GM18520 (cell line): ENCODE measurements around the gene NLRP5.
"Not testable (repeated sequence)": the region's sequence is repeated elsewhere in the genome, so short reads cannot be mapped to it uniquely, and the experiment has no call there.

Experiments
- ATAC-seq: cut with Tn5 transposase; IDR thresholded peaks from one replicate; pipeline ENCODE4 v1.9.1; 2021; ENCODE audit not compliant: unreplicated experiment

The NLRP5 gene

GRCh38 chr19:56098237-56098636 is 111.7 kb downstream of the NLRP5 start:
- ATAC-seq: not testable (repeated sequence)

DNA sequence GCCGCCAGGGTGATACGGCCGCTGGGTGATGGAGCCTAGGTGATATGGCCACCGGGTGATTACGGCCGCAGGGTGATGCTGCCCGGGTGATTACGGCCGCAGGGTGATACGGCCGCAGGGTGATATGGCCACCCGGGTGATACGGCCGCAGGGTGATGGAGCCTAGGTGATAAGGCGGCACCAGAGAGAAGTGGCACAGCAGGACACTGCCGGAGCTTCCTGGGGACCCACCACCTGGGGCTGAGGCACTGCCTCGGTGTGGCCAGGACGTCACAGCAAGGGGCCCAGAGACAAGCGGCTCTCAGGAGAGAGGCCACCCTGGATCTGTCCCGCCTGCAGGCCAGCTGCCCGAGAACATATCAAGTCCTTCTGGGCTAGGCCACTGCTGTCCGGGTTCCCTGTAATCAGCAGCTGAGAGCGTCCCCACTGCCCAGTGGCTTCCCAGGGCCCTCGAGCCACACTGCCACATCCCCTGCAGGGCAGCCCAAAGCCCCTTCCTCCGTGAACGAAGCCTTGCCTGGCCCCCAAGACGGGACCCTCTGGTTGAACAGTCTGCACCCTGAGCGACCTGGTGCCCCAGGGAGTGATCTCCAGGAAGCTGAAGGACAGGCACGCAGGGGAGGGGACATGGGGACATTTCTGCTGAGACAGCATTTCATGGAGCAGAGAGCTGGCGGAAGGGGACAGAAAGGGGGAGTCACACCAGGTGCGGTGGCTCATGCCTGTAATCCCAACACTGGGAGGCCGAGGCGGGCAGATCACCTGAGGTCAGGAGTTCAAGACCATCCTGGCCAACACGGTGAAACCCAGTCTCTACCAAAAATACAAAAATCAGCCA is 112.4 kb downstream of the NLRP5 start:
- ATAC-seq: no peak

DNA sequence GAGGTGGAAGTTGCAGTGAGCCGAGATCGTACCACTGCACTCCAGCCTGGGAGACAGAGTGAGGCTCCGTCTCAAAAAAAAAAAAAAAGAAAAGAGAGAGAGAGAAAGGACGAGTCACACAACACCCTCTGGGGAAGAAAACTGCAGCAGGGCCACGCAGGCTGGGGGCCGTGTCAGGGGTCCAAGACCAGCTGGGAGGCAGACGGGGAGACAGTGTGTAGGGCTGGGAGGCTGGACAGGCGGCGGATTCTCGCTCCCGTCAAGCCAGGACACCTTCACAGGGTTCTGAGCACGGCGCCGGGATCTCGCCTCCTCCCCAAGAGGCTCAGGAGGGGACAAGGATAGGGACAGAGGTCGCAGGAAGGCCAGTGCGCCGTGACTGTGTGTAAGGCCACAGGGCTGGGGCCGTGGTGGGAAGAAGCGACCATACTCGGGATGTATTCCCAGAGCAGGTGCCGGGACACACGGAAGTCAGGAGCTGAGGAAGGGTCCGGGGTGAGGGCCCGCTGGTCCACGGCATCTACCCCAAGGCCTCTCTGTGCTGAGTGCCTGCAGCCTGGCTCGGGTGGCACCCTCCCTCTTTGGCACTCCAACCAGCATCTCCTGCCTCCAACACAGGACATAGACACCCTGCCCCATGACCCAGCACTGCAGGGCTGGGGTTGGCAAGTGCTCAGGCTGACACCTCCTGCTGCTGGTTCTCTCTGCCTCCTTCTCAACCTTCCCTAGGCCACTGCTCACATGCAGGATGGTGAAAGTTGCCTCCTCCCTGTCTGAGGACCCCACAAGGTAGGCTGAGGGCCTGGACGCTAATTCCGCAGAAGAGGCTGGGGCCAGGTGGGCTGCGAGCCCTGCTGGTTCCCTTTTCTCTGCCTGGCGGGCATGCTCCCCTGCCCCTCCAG is 113.3 kb downstream of the NLRP5 start:
- no peak for ATAC-seq

- ATAC-seq: no peak
Observed at GRCh38 chr19:56101095-56101494, 114.5 kb downstream of the NLRP5 start.

DNA sequence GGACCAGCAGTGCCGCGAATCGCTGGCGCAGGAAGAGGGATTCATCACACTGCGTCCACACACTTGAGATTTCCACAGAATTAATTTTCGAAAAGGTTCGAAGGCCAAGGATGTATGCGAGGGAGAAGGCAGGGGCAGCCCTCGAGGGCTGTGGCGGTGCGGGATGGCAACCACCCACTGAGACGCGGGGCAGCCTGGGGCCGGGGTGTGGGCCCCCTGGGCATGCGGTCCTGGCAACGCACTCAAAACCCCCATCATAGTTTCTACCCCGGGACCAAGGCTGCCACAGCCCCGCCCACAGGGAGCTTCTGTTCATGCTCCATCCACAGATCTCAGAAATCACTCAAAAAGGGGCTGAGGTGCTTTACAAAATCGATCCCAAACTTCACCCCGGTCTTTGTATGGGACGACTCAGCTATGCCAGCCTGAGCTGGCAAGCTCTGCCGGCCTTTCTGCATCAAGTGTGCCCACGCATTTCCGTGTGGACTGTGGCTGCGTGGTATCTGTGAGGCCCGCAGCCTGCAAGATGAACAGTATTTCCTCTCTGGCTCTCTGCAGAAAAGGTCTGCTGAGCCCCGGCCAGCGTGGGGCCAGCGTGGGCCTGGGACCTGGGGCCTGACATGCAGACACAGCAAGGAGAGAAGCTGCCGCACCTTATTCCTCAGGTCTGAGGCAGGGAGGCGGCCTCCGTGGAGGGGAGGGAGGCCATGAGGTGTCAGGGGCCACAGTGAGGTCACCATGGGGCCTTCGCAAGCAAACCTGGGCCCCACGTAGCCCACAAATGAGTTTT is 115.4 kb downstream of the NLRP5 start:
- no peak for ATAC-seq

- no peak for ATAC-seq
Observed at GRCh38 chr19:56103027-56103614, 116.5 kb downstream of the NLRP5 start.

GRCh38 chr19:56104423-56104822 is 117.8 kb downstream of the NLRP5 start:
- ATAC-seq: no peak

GRCh38 chr19:56105090-56105701 is 118.6 kb downstream of the NLRP5 start:
- ATAC-seq: no peak

GRCh38 chr19:56105831-56106396 is 119.3 kb downstream of the NLRP5 start:
- not testable (repeated sequence) for ATAC-seq

- no peak for ATAC-seq
Observed at GRCh38 chr19:56106397-56106849, 119.8 kb downstream of the NLRP5 start.

GRCh38 chr19:56106993-56107392 is 120.4 kb downstream of the NLRP5 start:
- ATAC-seq: no peak

GRCh38 chr19:56107626-56108351 is 121.2 kb downstream of the NLRP5 start:
- ATAC-seq: no peak

GRCh38 chr19:56108447-56109195 is 122.0 kb downstream of the NLRP5 start:
- no peak for ATAC-seq

- ATAC-seq: no peak
Observed at GRCh38 chr19:56109226-56109625, 122.7 kb downstream of the NLRP5 start.

DNA sequence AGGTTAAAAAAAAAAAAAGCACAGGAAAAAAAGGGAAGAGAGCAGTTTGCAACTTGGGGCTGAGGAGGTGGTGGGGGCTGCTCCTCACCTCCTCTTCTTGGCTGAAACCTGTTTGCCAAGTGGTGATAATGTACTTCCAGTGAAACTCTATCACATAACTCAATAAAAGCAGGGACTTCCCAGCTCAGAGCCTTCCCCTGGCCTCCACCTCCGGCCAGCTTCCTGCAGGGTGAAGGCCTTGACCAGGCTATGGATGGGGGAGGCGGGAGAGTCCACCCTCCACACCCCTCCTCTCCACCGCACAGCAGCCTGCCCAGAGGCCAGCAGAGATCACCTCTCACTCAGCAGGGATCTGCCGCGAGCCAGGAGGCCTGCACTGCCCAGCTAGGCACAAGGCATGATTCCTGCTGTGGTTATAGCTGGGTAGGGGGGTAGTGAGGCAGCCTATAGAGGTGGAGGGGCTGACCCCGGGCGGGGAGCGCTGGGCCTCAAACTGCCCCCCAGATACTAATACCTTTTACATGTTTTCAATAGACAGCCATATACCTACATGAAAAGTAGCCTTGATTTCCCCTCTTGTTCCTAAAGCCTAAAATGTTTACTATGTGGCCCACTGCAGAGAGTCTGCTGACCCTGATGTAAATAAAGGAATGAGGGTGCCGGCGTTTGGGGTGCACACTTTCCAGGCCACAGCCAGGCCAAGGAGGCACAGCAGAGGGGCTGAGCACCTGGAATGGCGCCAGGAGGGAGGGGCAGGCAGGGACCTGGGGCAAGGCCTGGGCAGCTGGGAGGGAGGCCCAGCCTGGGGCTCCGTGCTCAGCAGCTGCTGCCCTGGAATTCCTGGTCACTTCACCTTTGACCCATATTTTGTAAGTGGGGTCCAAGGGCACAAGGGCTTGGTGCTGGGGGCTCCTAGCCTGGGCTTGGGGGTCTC is 124.2 kb downstream of the NLRP5 start:
- no peak for ATAC-seq
